Heart left ventricle (tissue), 16 donors: ENCODE results near the gene CFAP73. TPM values are rescaled to one million over a fixed set of nuclear protein-coding genes. Genes with fewer than 3 reads are reported as not detected.
A peak's percentile ranks its signal among the peaks of the same experiment; 100 is the strongest.

Experiments used
- ATAC-seq, 4 donors: fragments of 200-7000 bp; cut with Tn5 transposase; one replicate each; pipeline ENCODE4 v1.9.1; 2020 to 2022; ENCODE audit warnings: moderate library complexity in 4 of 4, mild to moderate bottlenecking in 3 of 4, moderate number of reproducible peaks in 1 of 4
- DNase-seq, 5 donors: peaks; one replicate each; pipeline ENCODE4 v3.0.0-alpha.2; 2020
- H3K27ac ChIP-seq, 12 donors: fragments of 200-600 bp; sonication (generic) in 4 of 12; one replicate each; pipeline versions ENCODE4 v1.5.0 to v1.8.0; 2016 to 2022; ENCODE audit warnings: mild to moderate bottlenecking in 2 of 12
- H3K27me3 ChIP-seq, 9 donors: fragments of 200-600 bp; sonication (generic) in 2 of 9; one replicate each; pipeline versions ENCODE4 v1.5.1 to v1.8.0; 2016 to 2022; ENCODE audit warnings: mild to moderate bottlenecking in 3 of 9
- H3K36me3 ChIP-seq, 9 donors: fragments of 200-600 bp; sonication (generic) in 2 of 9; one replicate each; pipeline versions ENCODE4 v1.5.0 to v1.8.0; 2018 to 2022; ENCODE audit warnings: mild to moderate bottlenecking in 2 of 9
- H3K4me1 ChIP-seq, 12 donors: fragments of 200-600 bp; sonication (generic) in 4 of 12; one replicate each; pipeline versions ENCODE4 v1.5.0 to v1.8.0; 2016 to 2022; ENCODE audit warnings: mild to moderate bottlenecking in 3 of 12
- H3K4me3 ChIP-seq, 12 donors: fragments of 200-600 bp; sonication (generic) in 4 of 12; one replicate each; pipeline versions ENCODE4 v1.5.0 to v1.8.0; 2017 to 2022; ENCODE audit warnings: mild to moderate bottlenecking in 9 of 12, moderate library complexity in 4 of 12
- H3K9me3 ChIP-seq, 12 donors: fragments of 200-600 bp; sonication (generic) in 4 of 12; one replicate each; pipeline versions ENCODE4 v1.5.0 to v1.8.0; 2016 to 2022; ENCODE audit warnings: mild to moderate bottlenecking in 1 of 12
- POLR2A ChIP-seq, 2 donors: fragments of 450-650 bp; IDR thresholded peaks; one replicate each; pipeline ENCODE4 v1.6.1; 2017; ENCODE audit warnings: antibody characterized with exemption in 2 of 2, mild to moderate bottlenecking in 2 of 2, moderate library complexity in 2 of 2
- WGBS, 4 donors: extraction: QIAGEN DNeasy Blood & Tissue Kit in 2 of 4; methylation state at CpG; one replicate each; pipeline versions ENCODE4 v1.1.5 to v1.1.7; 2013 to 2018; 5-methylcytosine and 5-hydroxymethylcytosine counted together
- intact Hi-C, 10 donors: fragments of 100-400 bp; cut with DNase I; formaldehyde crosslinking; loops; one replicate each; pipeline versions ENCODE4 v1.11.1 to v1.14.2; 2022
- polyA plus RNA-seq, 2 donors: library from polyadenylated mRNA; stranded (reverse); fragments of 200-250 nt; gene quantifications; one replicate each; pipeline ENCODE4 v1.2.3, GENCODE V29; 2013
- total RNA-seq, 9 donors: library from RNA; depleted of rRNA in 2 of 9; stranded (reverse); fragments of >200 nt in 2 of 9; fragmentation: NEBNext Ultra II Directional in 3 of 9; extraction: Animal tissue kit (Norgen Biotek cat#: 25700) in 3 of 9; gene quantifications; one replicate each; pipeline versions ENCODE4 v1.1.0 to v1.2.4, GENCODE V29; 2016 to 2023
- TF ChIP-seq, protein P1 (sequence below), 12 donors: fragments of 200-600 bp; sonication (generic) in 4 of 12; IDR thresholded peaks; one replicate each; pipeline versions ENCODE4 v1.5.0 to v1.8.0; 2018 to 2022; ENCODE audit warnings: antibody characterized with exemption in 12 of 12, mild to moderate bottlenecking in 5 of 12
- donor health status: ischemic (EF 13 %, LVEDD 7.1; RV severe dilation, severe dysfunction).
- donor health status: healthy with polysubstance abuse.
- donor health status: DM: no; HTN: yes; CAD: no.
- donor health status: DM: no; HTN: no; CAD: no.
- donor health status: ischemic (EF 25% LVEDD 6.9; RV normal size, moderate dysfunction).
- donor health status: ischemic (EF 25% LVEDD 5.7; RV mildly dilated, moderate dysfunction).
- donor health status: healthy.
- donor health status: DM: yes; HTN: yes; CAD: no.
- donor health status: ischemic (EF 35%, LVEDD 5.7; RV mildly dilated, moderate dysfunction).
- donor health status: nonischemic (EF 11% LVEDD 7.7; RV severe dilation, severe dysfunction).
- donor health status: DM: yes; HTN: yes; CAD: no.
- donor health status: PGD.
- donor health status: ischemic (EF 29% LVEDD 5.4; RV normal size, mild dysfunction).
- donor health status: nonischemic (EF 23%, LVEDD 6.1; RV moderate dilation, normal function).

The CFAP73 gene
- total and polyA plus RNA-seq, 11 donors: 0.04 to 0.11 TPM; not detected in 9

DNA sequence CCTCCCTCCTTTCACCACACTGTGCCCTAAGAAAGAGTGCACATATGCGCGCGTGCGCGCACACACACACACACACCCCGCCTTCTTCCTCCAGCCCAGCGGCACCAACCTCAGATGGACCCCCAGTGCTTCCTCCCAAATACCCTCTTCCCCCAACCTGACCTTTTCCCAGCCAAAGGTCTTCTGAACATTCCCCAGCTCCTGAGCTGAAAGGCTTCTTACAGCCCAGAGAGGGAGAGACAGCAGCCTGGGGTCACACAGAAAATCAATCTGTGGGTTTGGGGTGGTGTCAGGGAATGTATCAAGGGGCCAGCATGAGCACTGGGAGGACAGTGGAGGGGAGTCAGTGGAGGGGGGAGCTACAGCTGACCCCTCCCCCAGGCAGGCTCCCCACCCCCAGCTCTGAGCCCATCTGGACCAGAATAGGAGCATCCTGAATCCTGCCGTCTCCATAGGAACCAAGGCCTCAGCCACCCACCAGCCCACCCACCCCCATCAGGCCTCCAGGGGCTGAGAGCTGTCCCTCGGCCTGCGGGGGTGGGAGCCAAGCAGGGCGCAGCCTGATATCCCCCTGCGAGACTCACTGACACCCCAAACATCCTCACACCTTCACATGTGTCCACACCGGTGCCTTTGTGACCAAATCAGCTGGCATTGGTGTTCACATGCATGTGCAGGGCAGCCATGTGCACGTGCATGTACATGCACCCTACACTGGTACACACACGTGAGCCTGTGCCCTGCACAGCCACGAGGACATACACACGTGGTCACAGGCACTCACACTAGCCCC lies 19.7 kb upstream of the CFAP73 start:
- H3K9me3 ChIP-seq: peaks cover 0 to 2% (median 0%) of the 10 kb centered on the region in 12 donors
- no peak for TF ChIP-seq POLR2A (IDR thresholded peaks at IDR 0.05)
- TF ChIP-seq, protein P1, sequence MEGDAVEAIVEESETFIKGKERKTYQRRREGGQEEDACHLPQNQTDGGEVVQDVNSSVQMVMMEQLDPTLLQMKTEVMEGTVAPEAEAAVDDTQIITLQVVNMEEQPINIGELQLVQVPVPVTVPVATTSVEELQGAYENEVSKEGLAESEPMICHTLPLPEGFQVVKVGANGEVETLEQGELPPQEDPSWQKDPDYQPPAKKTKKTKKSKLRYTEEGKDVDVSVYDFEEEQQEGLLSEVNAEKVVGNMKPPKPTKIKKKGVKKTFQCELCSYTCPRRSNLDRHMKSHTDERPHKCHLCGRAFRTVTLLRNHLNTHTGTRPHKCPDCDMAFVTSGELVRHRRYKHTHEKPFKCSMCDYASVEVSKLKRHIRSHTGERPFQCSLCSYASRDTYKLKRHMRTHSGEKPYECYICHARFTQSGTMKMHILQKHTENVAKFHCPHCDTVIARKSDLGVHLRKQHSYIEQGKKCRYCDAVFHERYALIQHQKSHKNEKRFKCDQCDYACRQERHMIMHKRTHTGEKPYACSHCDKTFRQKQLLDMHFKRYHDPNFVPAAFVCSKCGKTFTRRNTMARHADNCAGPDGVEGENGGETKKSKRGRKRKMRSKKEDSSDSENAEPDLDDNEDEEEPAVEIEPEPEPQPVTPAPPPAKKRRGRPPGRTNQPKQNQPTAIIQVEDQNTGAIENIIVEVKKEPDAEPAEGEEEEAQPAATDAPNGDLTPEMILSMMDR (IDR thresholded peaks at IDR 0.05): no peak
- intact Hi-C loops: no loop called here
- peaks cover 0 to 41% (median 11%) of the 10 kb centered on the region in 9 donors for H3K27me3 ChIP-seq
- no peaks in the 10 kb centered on the region for H3K4me1 ChIP-seq
- H3K4me3 ChIP-seq: no peak overlapping the region
- peak in 1 of 4 donors; percentile 28 for ATAC-seq
- no peaks in the 10 kb centered on the region for H3K36me3 ChIP-seq
- 68 to 73% (median 72%) methylated on average over 13 to 17 of the region's 17 CpGs for WGBS, 4 donors
- H3K27ac ChIP-seq: no peak overlapping the region
- no peak for DNase-seq

GRCh38 chr12:113130457-113131135 lies 18.9 kb upstream of the CFAP73 start:
- 46 to 76% (median 57%) methylated on average over 9 to 18 of the region's 18 CpGs for WGBS, 4 donors
- H3K4me1 ChIP-seq: peaks cover 0 to 4% (median 0%) of the 10 kb centered on the region in 12 donors
- H3K9me3 ChIP-seq: no peaks in the 10 kb centered on the region
- ATAC-seq (peak in 1 of 4 donors; percentile 24), DNase-seq (no peak)
- H3K36me3 ChIP-seq: no peaks in the 10 kb centered on the region
- peaks cover 1 to 49% (median 18%) of the 10 kb centered on the region in 9 donors for H3K27me3 ChIP-seq
- H3K4me3 ChIP-seq: no peak overlapping the region
- intact Hi-C loops: no loop called here
- no peak overlapping the region for H3K27ac ChIP-seq
- no peak for TF ChIP-seq POLR2A (IDR thresholded peaks at IDR 0.05)
- TF ChIP-seq, protein P1 (IDR thresholded peaks at IDR 0.05): no peak

DNA sequence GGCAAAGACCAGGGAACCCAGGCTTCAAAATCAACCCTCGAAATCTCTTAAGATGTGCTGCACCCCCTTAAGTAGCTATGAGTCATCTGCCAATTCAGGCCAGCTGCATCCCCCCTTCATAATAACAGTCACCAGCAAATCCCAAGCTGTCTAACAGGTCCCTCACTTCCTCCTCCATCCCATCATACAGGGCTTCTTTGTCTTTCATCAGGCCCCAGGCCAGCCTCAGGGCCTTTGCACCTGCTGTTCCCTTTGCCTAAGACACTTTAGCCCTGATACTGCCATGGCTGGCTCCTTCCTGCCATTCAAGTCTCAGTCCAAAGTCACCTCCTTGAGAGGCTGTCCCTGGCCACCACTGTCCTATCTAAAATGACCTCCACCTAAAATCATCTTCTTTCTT lies 18.0 kb upstream of the CFAP73 start:
- Histone ChIP-seq H3K4me3 (no peak overlapping the region), H3K9me3 (no peaks in the 10 kb centered on the region), H3K27ac (no peak overlapping the region), H3K4me1 (peaks cover 0 to 10% (median 0%) of the 10 kb centered on the region in 12 donors), H3K27me3 (peaks cover 8 to 58% (median 27%) of the 10 kb centered on the region in 9 donors), H3K36me3 (no peaks in the 10 kb centered on the region)
- WGBS, 4 donors: 69 to 88% (median 75%) methylated on average over 1 of the region's 1 CpG
- ATAC-seq (no peak), DNase-seq (no peak)
- TF ChIP-seq, protein P1 (IDR thresholded peaks at IDR 0.05): no peak
- TF ChIP-seq POLR2A (IDR thresholded peaks at IDR 0.05): no peak
- intact Hi-C loops: no loop called here

- H3K27me3 ChIP-seq: peaks cover 13 to 61% (median 31%) of the 10 kb centered on the region in 9 donors
- H3K27ac ChIP-seq: no peak overlapping the region
- no peak for ATAC-seq
- H3K4me1 ChIP-seq: peaks cover 0 to 11% (median 0%) of the 10 kb centered on the region in 12 donors
- 29 to 38% (median 31%) methylated on average over 5 to 6 of the region's 6 CpGs for WGBS, 4 donors
- H3K36me3 ChIP-seq: no peaks in the 10 kb centered on the region
- H3K9me3 ChIP-seq: no peaks in the 10 kb centered on the region
- TF ChIP-seq, protein P1 (IDR thresholded peaks at IDR 0.05): no peak
- no peak for TF ChIP-seq POLR2A (IDR thresholded peaks at IDR 0.05)
- intact Hi-C loops: no loop called here
- H3K4me3 ChIP-seq: no peak overlapping the region
- DNase-seq: no peak
These were observed 16.5 kb upstream of the CFAP73 start for GRCh38 chr12:113133036-113133435.
